Stimulated activated CD4-positive, alpha-beta T cell treated with anti-CD3 and anti-CD28 coated beads, Interleukin-4, amount 100 ng/mL, for 1 hour (primary cell): ENCODE data around the gene MED14.
"Not testable (repeated sequence)": the region's sequence is repeated elsewhere in the genome, so short reads cannot be mapped to it uniquely, and the experiment has no call there.

ENCODE experiments used
- DNase-seq: peaks from one replicate; pipeline ENCODE4 v3.0.0-alpha.2; 2020

MED14 gene

GRCh38 chrX:40735325-40736169 is at the start of gene MED14:
Gene MED14, minus strand, starts transcription at chrX:40735542. Its CDS starts 130 bp downstream, at chrX:40735412.
- peak; percentile 89 for DNase-seq

GRCh38 chrX:40784516-40785151 is 49.3 kb upstream of the MED14 start:
- no peak for DNase-seq

GRCh38 chrX:40782644-40783259 is 47.4 kb upstream of the MED14 start:
- not testable (repeated sequence) for DNase-seq

GRCh38 chrX:40780951-40781350 is 45.6 kb upstream of the MED14 start:
- no peak for DNase-seq

- no peak for DNase-seq
These were observed 44.7 kb upstream of the MED14 start for GRCh38 chrX:40780082-40780481.

GRCh38 chrX:40778861-40779575 is 43.7 kb upstream of the MED14 start:
- no peak for DNase-seq

- DNase-seq = no peak
These were observed 38.5 kb upstream of the MED14 start for GRCh38 chrX:40773809-40774208.

GRCh38 chrX:40773188-40773587 is 37.8 kb upstream of the MED14 start:
- DNase-seq = no peak

GRCh38 chrX:40772290-40772689 is 36.9 kb upstream of the MED14 start:
- no peak for DNase-seq

- DNase-seq = no peak
These were observed 26.4 kb upstream of the MED14 start for GRCh38 chrX:40761762-40762161.

- DNase-seq = no peak
These were observed 24.0 kb upstream of the MED14 start for GRCh38 chrX:40759374-40759773.

GRCh38 chrX:40757058-40757457 is 21.7 kb upstream of the MED14 start:
- no peak for DNase-seq

- DNase-seq = no peak
These were observed 20.2 kb upstream of the MED14 start for GRCh38 chrX:40755291-40756249.

GRCh38 chrX:40749681-40750494 is 14.5 kb upstream of the MED14 start:
- no peak for DNase-seq

- DNase-seq = no peak
These were observed 13.6 kb upstream of the MED14 start for GRCh38 chrX:40748977-40749376.

GRCh38 chrX:40746521-40746920 is 11.2 kb upstream of the MED14 start:
- no peak for DNase-seq

GRCh38 chrX:40736170-40736505 is 796 bp upstream of the MED14 start:
- DNase-seq = no peak

GRCh38 chrX:40734971-40735324 is 394 bp downstream of the MED14 start:
- DNase-seq = peak; percentile 28

- DNase-seq = no peak
These were observed 1.6 kb downstream of the MED14 start for GRCh38 chrX:40733706-40734105.

- DNase-seq = not testable (repeated sequence)
These were observed 2.8 kb downstream of the MED14 start for GRCh38 chrX:40732499-40732898.
